Activated CD4-positive, CD25-positive, alpha-beta regulatory T cell treated with anti-CD3 and anti-CD28 coated beads, Interleukin-2, amount 50 U/mL, for 16 hours (primary cell): ENCODE results near the gene CDH13.

Experiments
- DNase-seq: peaks from one replicate; pipeline ENCODE4 v3.0.0-alpha.2; 2020; ENCODE audit warnings: low read depth, low spot score

CDH13 gene

GRCh38 chr16:82943371-82943770 is 316.6 kb downstream of the CDH13 start:
- DNase-seq: no peak

GRCh38 chr16:82945420-82946101 is 318.8 kb downstream of the CDH13 start:
- DNase-seq: no peak

- no peak for DNase-seq
These were observed 320.9 kb downstream of the CDH13 start for GRCh38 chr16:82947698-82948097.

GRCh38 chr16:82949016-82949415 is 322.2 kb downstream of the CDH13 start:
- DNase-seq: no peak

GRCh38 chr16:82953517-82953916 is 326.7 kb downstream of the CDH13 start:
- no peak for DNase-seq

- DNase-seq: no peak
These were observed 327.6 kb downstream of the CDH13 start for GRCh38 chr16:82954224-82954929.

- DNase-seq: no peak
These were observed 329.1 kb downstream of the CDH13 start for GRCh38 chr16:82955741-82956348.

GRCh38 chr16:82957212-82957611 is 330.4 kb downstream of the CDH13 start:
- DNase-seq: no peak

- DNase-seq: no peak
These were observed 334.1 kb downstream of the CDH13 start for GRCh38 chr16:82960918-82961317.

- no peak for DNase-seq
These were observed 336.9 kb downstream of the CDH13 start for GRCh38 chr16:82963653-82964052.

GRCh38 chr16:82965808-82966207 is 339.0 kb downstream of the CDH13 start:
- no peak for DNase-seq

GRCh38 chr16:82967424-82967823 is 340.7 kb downstream of the CDH13 start:
- DNase-seq: no peak

- DNase-seq: no peak
These were observed 344.4 kb downstream of the CDH13 start for GRCh38 chr16:82971126-82971525.

GRCh38 chr16:82972331-82972919 is 345.7 kb downstream of the CDH13 start:
- DNase-seq: no peak

- no peak for DNase-seq
These were observed 352.8 kb downstream of the CDH13 start for GRCh38 chr16:82979406-82980111.

GRCh38 chr16:82980810-82981209 is 354.0 kb downstream of the CDH13 start:
- DNase-seq: no peak

- DNase-seq: no peak
These were observed 361.0 kb downstream of the CDH13 start for GRCh38 chr16:82987767-82988166.

- DNase-seq: no peak
These were observed 363.4 kb downstream of the CDH13 start for GRCh38 chr16:82990155-82990554.

GRCh38 chr16:82991410-82991809 is 364.6 kb downstream of the CDH13 start:
- no peak for DNase-seq

GRCh38 chr16:82991966-82992675 is 365.4 kb downstream of the CDH13 start:
- no peak for DNase-seq

- no peak for DNase-seq
These were observed 366.0 kb downstream of the CDH13 start for GRCh38 chr16:82992786-82993185.
